MV-4-11 (cell line): ENCODE results near the gene PDGFB.

Experiments
- DNase-seq: peaks from one replicate; lab custom pipeline; 2025; lab: John Stamatoyannopoulos, UW

PDGFB gene

GRCh38 chr22:39254122-39254521, 9.3 kb upstream of the PDGFB start:
- no peak for DNase-seq

- no peak for DNase-seq
Measured at GRCh38 chr22:39253435-39254070, 8.8 kb upstream of the PDGFB start.

GRCh38 chr22:39252461-39253434, 8.0 kb upstream of the PDGFB start:
- DNase-seq, result no peak

DNA sequence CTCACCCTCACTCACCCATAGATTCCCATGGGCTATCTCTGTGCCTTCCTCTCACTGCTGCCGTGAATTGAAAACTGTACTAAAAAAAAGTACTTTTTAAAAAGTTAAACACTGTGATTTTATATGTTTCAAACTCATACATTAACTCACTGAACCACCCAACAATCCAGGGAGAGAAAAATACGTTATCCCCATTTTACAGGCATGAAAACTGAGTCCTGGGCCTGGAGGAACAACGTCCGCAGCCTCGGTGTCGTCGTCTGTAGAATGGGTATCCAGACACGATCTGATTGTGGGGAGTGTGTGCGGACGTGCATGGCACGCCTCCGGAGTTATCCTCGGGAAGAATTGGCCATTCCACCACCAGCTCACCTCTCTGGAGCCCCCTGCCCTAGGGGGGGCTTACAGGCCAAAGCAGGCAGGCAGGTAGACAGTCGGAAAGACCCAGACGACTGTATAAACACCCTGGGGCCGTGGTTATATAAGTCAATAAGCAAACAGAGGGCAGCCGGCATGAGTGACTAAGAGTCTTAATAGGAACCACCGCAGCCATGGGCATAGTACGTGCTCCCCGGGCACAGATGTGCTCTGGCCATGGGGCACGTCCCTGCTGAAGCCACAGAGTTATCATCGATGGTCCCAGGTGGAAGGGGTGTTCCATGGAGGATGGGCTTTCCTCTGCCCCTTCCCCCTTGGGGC, 7.1 kb upstream of the PDGFB start:
- DNase-seq, result no peak

DNA sequence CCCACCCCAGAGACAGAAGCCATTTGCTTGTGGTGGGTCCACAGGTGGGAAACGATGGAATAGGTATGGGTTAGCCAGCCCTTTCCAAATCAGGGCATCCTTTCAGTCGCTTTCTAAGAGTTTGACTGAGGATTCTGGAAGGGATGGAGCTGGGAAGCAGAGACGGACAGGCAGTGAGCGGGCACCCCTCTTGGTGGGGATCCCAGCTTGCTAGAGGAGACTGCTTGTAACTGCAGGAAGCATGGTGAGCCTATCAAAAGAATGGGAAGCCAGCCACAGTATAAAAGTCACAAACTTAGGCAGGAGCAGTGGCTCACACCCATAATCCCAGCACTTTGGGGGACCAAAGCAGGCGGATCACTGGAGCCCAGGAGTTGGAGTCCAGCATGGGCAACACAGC, 6.1 kb upstream of the PDGFB start:
- no peak for DNase-seq

DNA sequence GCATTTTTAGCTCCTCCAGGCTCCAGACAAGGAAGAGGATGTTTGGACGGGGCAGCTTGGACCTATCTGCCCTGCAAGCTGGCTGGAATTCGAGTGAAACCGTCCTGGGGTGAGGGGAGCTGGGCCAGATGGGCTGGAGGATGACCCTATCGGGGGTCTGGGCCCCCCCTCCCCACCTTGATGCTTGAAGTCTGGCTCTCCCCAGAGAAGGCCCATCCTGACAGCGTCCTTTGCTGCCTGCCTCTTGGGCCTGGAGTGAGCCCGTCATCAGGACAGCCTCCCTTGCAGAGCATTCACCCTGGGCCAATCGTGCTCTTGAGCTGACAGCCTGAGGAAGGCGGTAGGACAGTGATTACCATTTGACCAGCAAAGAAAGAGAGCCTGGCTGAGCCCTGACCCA, 5.3 kb upstream of the PDGFB start:
- DNase-seq, result no peak

DNA sequence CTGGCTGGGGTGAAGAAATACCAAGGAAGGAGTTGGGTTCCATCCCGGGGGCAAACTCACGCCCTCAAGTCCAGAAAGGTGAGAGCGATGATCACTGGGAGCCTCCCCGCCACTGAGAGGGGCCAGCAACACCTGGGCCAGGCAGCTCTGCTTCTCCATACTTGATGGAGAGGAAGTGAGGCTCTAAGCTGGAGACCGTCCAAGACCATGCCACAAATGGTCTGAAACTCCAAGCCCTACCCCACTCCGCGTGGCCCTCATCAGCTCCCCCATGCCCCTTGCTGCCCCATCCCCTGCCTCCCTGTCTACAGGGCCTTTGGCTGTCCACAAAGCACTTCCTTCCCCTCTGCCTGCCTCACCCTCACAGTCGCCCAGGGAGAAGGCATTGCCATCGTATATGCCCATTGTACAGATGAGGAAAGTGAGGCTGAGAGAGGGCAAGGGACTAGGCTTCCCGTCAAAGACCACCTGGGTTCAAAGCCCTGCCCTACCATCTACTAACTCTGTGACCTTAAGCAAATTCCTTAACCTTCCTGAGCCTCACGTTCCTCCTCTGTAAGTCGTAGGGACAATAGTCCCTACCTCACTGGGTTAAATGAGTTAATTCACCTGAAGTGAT, 4.4 kb upstream of the PDGFB start:
- DNase-seq, result no peak

DNA sequence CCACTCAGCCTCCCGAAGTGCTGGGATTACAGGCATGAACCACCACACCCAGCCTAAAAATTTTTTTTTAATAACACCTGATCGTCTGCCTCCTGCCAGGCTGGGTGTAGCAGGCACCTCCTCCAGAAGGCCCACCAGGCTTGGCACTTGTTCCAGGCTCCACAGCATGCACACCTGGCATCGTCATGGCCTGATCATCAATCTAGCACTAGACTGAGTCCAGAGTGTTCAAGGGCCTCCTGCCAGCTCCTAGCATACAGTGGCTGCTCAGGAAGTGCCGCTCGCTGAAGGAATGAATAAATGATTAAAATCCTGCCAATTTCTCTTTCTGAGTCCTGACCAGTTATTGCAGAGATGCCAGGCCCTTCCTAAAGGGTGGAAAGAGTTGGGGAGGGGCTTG, 3.5 kb upstream of the PDGFB start:
- no peak for DNase-seq

- no peak for DNase-seq
Measured at GRCh38 chr22:39247361-39247760, 2.6 kb upstream of the PDGFB start.

GRCh38 chr22:39246690-39247332, 2.0 kb upstream of the PDGFB start:
- DNase-seq, result no peak

DNA sequence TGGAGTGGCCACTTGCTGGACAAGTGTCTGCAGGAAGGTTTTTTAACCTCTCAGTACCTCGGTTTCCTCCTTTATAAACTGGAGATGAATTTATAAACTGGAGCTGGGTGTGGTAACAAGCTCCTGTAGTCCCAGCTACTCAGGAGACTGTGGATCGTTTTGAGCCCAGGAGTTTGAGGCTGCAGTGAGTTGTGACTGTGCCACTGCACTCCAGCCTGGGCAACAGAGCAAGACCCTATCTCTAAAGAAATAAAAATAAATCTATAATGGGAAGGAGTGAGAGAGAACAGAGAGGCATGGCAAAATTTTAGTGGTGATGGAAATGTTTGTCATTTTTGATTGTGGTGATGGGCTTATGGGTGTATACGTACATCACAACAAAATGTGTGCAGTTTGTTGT, 1.4 kb upstream of the PDGFB start:
- DNase-seq, result no peak

DNA sequence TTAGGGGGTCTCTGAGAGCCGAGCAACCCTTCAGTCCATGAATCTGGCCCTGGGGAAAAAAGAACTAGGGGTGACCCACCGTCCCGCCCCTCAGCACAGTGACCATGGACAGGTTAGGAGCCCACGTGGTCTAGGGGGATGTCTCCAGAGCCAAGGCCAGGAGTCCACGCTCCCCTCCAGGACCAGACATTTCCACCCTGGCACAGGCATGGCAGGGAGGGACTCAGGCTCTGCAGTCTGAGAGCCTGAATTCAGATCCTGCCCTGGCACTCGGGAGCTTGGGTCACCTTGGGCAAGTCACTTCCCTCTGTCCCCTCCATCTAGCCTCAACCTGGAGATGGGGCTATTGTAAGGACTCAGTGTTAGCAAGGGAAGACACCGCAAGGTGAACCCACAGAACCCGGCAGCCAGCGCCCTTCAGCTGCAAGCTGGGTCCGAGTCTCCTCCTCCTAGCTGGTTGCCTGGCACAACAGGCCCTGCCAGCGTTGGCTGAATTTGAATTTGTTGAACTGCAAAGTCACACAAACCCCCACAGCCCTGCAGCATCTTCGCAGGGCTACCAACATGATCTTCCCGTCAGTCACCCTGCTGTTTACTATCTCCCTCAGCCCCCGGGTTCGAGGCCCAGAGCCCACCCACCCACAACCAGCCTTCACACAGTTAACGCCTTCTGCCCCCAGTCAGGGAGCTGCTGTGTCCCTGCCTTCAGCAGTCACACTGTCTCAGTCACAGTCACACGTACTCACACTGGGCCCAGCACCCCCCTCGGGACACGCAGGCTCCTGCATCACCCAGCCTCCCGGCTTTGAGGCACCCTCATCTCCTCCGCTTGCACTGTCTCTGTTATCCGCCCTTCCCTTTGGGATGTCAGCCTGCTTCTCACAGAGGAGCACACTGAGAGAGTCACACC, 603 bp upstream of the PDGFB start:
- DNase-seq, result no peak

DNA sequence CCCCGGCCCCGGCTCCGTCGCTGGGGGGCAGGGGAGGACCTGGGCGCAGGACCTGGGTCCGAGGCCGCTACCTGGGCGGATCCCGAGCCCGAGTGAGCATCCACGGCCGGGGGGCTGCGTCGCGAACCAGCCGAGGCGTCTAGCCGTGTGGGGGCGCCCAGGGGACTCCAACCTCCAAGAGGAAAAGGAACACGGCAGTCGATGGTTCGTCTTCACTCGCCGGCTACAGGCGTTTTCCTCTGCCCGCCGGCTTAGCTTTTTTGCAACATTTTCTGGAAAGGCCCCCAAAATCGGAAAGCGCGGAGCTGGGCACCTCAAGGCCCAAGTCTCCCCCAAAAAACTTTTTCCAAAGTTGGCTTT, 666 bp downstream of the PDGFB start:
- DNase-seq, result no peak

GRCh38 chr22:39243439-39244135, 1.2 kb downstream of the PDGFB start:
- no peak for DNase-seq

- DNase-seq, result no peak
Measured at GRCh38 chr22:39242595-39243438, 2.0 kb downstream of the PDGFB start.

- DNase-seq, result no peak
Measured at GRCh38 chr22:39241794-39242594, 2.8 kb downstream of the PDGFB start.

GRCh38 chr22:39240831-39241793, 3.7 kb downstream of the PDGFB start:
- DNase-seq, result no peak
